PC-9 (cell line): ENCODE results near the gene FBXW10B.
"Not testable (repeated sequence)": the region's sequence is repeated elsewhere in the genome, so short reads cannot be mapped to it uniquely, and the experiment has no call there.

Experiments
- EZH2 ChIP-seq: fragments of 200-600 bp; sonication (generic); IDR thresholded peaks from 2 replicates; pipeline ENCODE4 v1.8.0; 2017; ENCODE audit warnings: antibody characterized with exemption, low read depth
- TF ChIP-seq, protein P1 (sequence below): fragments of 200-600 bp; sonication (generic); conservative IDR thresholded peaks from 2 replicates; pipeline ENCODE4 v1.6.1; 2017; ENCODE audit warnings: mixed run types, antibody characterized with exemption, mild to moderate bottlenecking, moderate library complexity

DNA sequence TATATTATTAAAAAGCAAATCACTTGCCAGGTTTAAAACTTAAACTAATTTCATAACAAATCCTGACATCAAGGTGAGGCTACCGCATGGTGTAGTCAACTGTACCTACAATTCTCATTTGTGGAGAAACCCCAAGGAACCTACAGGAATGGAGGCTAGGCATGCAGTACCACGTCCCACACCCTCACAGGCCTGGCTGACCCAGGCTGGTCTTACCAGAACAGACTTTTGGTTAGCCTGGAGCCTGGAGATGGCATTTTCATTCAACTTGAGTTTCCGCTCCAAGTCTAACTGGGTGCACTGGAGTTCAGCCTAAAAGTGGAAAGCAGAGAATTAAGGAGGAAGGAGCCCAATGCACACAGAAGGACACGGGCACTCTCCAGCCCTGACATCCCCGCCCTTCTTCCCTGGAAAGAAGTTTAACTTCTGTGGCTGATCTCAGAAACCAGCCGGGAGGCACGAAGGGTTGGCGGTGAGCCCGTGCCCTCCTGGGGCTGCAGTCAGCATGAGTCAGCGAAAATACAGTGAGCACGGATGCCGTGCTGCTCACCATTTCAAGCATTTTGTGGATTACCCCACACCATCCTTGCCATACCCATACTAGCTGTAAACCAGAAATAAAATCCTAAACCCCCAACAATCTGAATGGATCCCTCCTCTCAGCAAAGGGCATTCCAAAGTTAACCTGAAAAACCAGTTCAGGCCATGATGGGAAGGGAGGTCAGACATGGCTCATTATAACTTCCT is 23.2 kb upstream of the FBXW10B start:
- TF ChIP-seq, protein P1, sequence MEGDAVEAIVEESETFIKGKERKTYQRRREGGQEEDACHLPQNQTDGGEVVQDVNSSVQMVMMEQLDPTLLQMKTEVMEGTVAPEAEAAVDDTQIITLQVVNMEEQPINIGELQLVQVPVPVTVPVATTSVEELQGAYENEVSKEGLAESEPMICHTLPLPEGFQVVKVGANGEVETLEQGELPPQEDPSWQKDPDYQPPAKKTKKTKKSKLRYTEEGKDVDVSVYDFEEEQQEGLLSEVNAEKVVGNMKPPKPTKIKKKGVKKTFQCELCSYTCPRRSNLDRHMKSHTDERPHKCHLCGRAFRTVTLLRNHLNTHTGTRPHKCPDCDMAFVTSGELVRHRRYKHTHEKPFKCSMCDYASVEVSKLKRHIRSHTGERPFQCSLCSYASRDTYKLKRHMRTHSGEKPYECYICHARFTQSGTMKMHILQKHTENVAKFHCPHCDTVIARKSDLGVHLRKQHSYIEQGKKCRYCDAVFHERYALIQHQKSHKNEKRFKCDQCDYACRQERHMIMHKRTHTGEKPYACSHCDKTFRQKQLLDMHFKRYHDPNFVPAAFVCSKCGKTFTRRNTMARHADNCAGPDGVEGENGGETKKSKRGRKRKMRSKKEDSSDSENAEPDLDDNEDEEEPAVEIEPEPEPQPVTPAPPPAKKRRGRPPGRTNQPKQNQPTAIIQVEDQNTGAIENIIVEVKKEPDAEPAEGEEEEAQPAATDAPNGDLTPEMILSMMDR, result not testable (repeated sequence)
- TF ChIP-seq EZH2, result not testable (repeated sequence)
